Liver (tissue), 9 donors: ENCODE results near the gene REPS1. TPM values are rescaled to one million over a fixed set of nuclear protein-coding genes. Genes with fewer than 3 reads are reported as not detected.

Source experiments
- DNase-seq: peaks from one replicate; pipeline ENCODE4 v3.0.0-alpha.2; 2017; ENCODE audit warnings: low spot score
- H3K27ac ChIP-seq, 2 donors: one replicate each; pipeline ENCODE4 v1.7.0; 2013; ENCODE audit warnings: inconsistent platforms in 2 of 2, low read length in 2 of 2, control low read depth in 1 of 2, low read depth in 1 of 2, mild to moderate bottlenecking in 1 of 2
- H3K27me3 ChIP-seq, 4 donors: one replicate each; pipeline versions ENCODE4 v1.6.1 to v1.7.0; 2013; ENCODE audit warnings: low read length in 3 of 4, inconsistent platforms in 1 of 4, mild to moderate bottlenecking in 1 of 4, moderate library complexity in 1 of 4; ENCODE audit not compliant: control insufficient read depth in 4 of 4, insufficient read depth in 4 of 4
- H3K36me3 ChIP-seq, 4 donors: one replicate each; pipeline versions ENCODE4 v1.6.1 to v1.7.0; 2013; ENCODE audit warnings: low read length in 3 of 4, mild to moderate bottlenecking in 3 of 4, low read depth in 1 of 4, moderate library complexity in 1 of 4; ENCODE audit not compliant: control insufficient read depth in 4 of 4, insufficient read depth in 3 of 4
- H3K4me1 ChIP-seq, 4 donors: one replicate each; pipeline versions ENCODE4 v1.6.1 to v1.7.0; 2013; ENCODE audit warnings: low read length in 3 of 4, mild to moderate bottlenecking in 3 of 4, moderate library complexity in 1 of 4; ENCODE audit not compliant: control insufficient read depth in 4 of 4, insufficient read depth in 4 of 4
- H3K4me3 ChIP-seq, 3 donors: one replicate each; pipeline versions ENCODE4 v1.6.1 to v1.7.0; 2013; ENCODE audit warnings: low read length in 3 of 3, control low read depth in 1 of 3, low read depth in 1 of 3, mild to moderate bottlenecking in 1 of 3
- H3K9ac ChIP-seq, 2 donors: one replicate each; pipeline ENCODE4 v1.7.0; 2013; ENCODE audit warnings: low read length in 2 of 2, mild to moderate bottlenecking in 2 of 2, moderate library complexity in 2 of 2, control low read depth in 1 of 2, low read depth in 1 of 2
- H3K9me3 ChIP-seq, 4 donors: one replicate each; pipeline versions ENCODE4 v1.6.1 to v1.7.0; 2013; ENCODE audit warnings: low read length in 3 of 4; ENCODE audit not compliant: control insufficient read depth in 4 of 4
- ATF3 ChIP-seq: IDR thresholded peaks from 2 replicates; pipeline ENCODE4 v1.6.1; 2016; ENCODE audit warnings: antibody characterized with exemption
- FOXA1 ChIP-seq: IDR thresholded peaks from 2 replicates; pipeline ENCODE4 v1.6.1; 2016; ENCODE audit warnings: antibody characterized with exemption
- FOXA2 ChIP-seq: IDR thresholded peaks from 2 replicates; pipeline ENCODE4 v1.6.1; 2016; ENCODE audit warnings: antibody characterized with exemption
- GABPA ChIP-seq, 2 donors: IDR thresholded peaks in 1 of 2; conservative IDR thresholded peaks in 1 of 2; 2 replicates each; pipeline ENCODE4 v1.6.1; 2016; ENCODE audit warnings: antibody characterized with exemption in 2 of 2, mild to moderate bottlenecking in 1 of 2, moderate library complexity in 1 of 2
- HNF4A ChIP-seq, 2 donors: conservative IDR thresholded peaks; 2 replicates each; pipeline ENCODE4 v1.6.1; 2016; ENCODE audit warnings: antibody characterized with exemption in 2 of 2, mild to moderate bottlenecking in 2 of 2
- JUND ChIP-seq, 2 donors: IDR thresholded peaks; 2 replicates each; pipeline ENCODE4 v1.6.1; 2016; ENCODE audit warnings: antibody characterized with exemption in 2 of 2
- RAD21 ChIP-seq, 2 donors: IDR thresholded peaks; 2 replicates each; pipeline ENCODE4 v1.6.1; 2016; ENCODE audit warnings: antibody characterized with exemption in 2 of 2, mild to moderate bottlenecking in 2 of 2
- REST ChIP-seq: IDR thresholded peaks from 2 replicates; pipeline ENCODE4 v1.6.1; 2016; ENCODE audit warnings: antibody characterized with exemption, mild to moderate bottlenecking
- RXRA ChIP-seq, 2 donors: IDR thresholded peaks; 2 replicates each; pipeline ENCODE4 v1.6.1; 2017 to 2018; ENCODE audit warnings: antibody characterized with exemption in 2 of 2, mild to moderate bottlenecking in 1 of 2
- SP1 ChIP-seq: IDR thresholded peaks from 2 replicates; pipeline ENCODE4 v1.6.1; 2018; ENCODE audit warnings: antibody characterized with exemption, mild to moderate bottlenecking
- YY1 ChIP-seq: IDR thresholded peaks from 2 replicates; pipeline ENCODE4 v1.6.1; 2016; ENCODE audit warnings: antibody characterized with exemption, mild to moderate bottlenecking
- WGBS: extraction: QIAGEN DNeasy Blood & Tissue Kit; methylation state at CpG from one replicate; pipeline ENCODE4 v1.1.7; 2013; 5-methylcytosine and 5-hydroxymethylcytosine counted together
- polyA plus RNA-seq, 2 donors: library from polyadenylated mRNA; stranded (reverse) in 1 of 2; unstranded in 1 of 2; fragments of 200-250 nt in 1 of 2; fragments of >200 nt in 1 of 2; fragmentation: Nextera tagmentation in 1 of 2; extraction: Ambion mirVana in 1 of 2; gene quantifications; one replicate each; pipeline versions ENCODE4 v1.2.1 to v1.2.3, GENCODE V29; 2013 to 2015
- total RNA-seq, 2 donors: library from RNA; depleted of rRNA; stranded (reverse); fragments of >200 nt; gene quantifications; one replicate each; pipeline ENCODE4 v1.2.3, GENCODE V29; 2014
- TF ChIP-seq, protein P1 (sequence below): IDR thresholded peaks from 2 replicates; pipeline ENCODE4 v1.6.1; 2016; ENCODE audit warnings: antibody characterized with exemption
- TF ChIP-seq, protein P2 (sequence below): IDR thresholded peaks from 2 replicates; pipeline ENCODE4 v1.6.1; 2016; ENCODE audit warnings: antibody characterized with exemption
- donor health status: healthy.
- donor health status: healthy.
- donor health status: healthy.
- donor health status: healthy.
- donor health status: healthy.

Gene REPS1
- total and polyA plus RNA-seq, 4 donors = 12.3 to 46.4 (median 21.1) TPM

- peak overlapping the region in 1 of 2 donors; percentile 84 for H3K9ac ChIP-seq
- H3K4me1 ChIP-seq = peaks cover 17 to 67% (median 56%) of the 10 kb centered on the region in 4 donors
- DNase-seq = no peak
Observed at GRCh38 chr6:138989098-138989983, 1.3 kb upstream of the REPS1 start.

DNA sequence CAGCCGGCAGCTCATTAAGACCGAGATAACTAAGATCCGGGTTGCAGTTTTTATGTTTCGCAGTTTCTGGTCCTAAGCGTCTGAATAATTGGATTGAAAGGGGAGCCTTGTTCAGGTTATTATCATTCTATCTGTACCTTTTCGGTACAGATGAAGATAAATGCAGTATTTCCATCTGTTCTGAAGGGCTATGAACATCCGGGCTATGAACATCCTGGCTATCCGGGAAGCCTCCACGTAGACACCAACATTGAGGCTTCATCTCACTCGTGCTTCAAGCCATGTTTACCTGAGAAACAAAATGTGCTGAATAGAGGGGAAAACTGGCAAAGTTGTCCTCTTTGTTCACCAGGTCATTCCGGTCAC is 399 bp upstream of the REPS1 start:
- peaks cover 11 to 61% (median 53%) of the 10 kb centered on the region in 4 donors for H3K4me1 ChIP-seq
- WGBS = 3% methylated on average over 11 of the region's 11 CpGs
- peak overlapping the region; percentile 83 to 84 for H3K9ac ChIP-seq
- H3K27me3 ChIP-seq = no peaks in the 10 kb centered on the region
- peak overlapping the region; percentile 21 to 98 (median 76) for H3K4me3 ChIP-seq
- H3K27ac ChIP-seq = peak overlapping the region; percentile 87 to 91
- TF ChIP-seq JUND (IDR thresholded peaks at IDR 0.05) = no peak
- no peak for TF ChIP-seq REST
- TF ChIP-seq SP1 = peak; percentile 35
- TF ChIP-seq RXRA (IDR thresholded peaks at IDR 0.05) = peak in 1 of 2 donors; percentile 31
- TF ChIP-seq GABPA (IDR thresholded peaks at IDR 0.05 in 1 of 2, conservative IDR thresholded peaks at IDR 0.05 in 1 of 2) = peak in 1 of 2 donors; percentile 2
- TF ChIP-seq FOXA2 = peak; percentile 9
- TF ChIP-seq HNF4A (conservative IDR thresholded peaks at IDR 0.05) = peak in 1 of 2 donors; percentile 7
- no peaks in the 10 kb centered on the region for H3K9me3 ChIP-seq
- no peak for DNase-seq
- H3K36me3 ChIP-seq = no peaks in the 10 kb centered on the region

More at GRCh38 chr6:138989098-138989983, 1.3 kb upstream of the REPS1 start:
- peak; percentile 74 for TF ChIP-seq FOXA1
- TF ChIP-seq FOXA2 = peak; percentile 86
- no peak for TF ChIP-seq GABPA (IDR thresholded peaks at IDR 0.05 in 1 of 2, conservative IDR thresholded peaks at IDR 0.05 in 1 of 2)
- TF ChIP-seq, protein P1, sequence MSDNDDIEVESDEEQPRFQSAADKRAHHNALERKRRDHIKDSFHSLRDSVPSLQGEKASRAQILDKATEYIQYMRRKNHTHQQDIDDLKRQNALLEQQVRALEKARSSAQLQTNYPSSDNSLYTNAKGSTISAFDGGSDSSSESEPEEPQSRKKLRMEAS = peak; percentile 27
- no peaks in the 10 kb centered on the region for H3K36me3 ChIP-seq
- no peak overlapping the region for H3K4me3 ChIP-seq
- 72% methylated on average over 5 of the region's 5 CpGs for WGBS
- no peaks in the 10 kb centered on the region for H3K9me3 ChIP-seq
- H3K27ac ChIP-seq = peak overlapping the region in 1 of 2 donors; percentile 91
- no peaks in the 10 kb centered on the region for H3K27me3 ChIP-seq

GRCh38 chr6:138987080-138987642 is 892 bp downstream of the REPS1 start:
- DNase-seq = peak; percentile 38
- no peaks in the 10 kb centered on the region for H3K9me3 ChIP-seq
- H3K27ac ChIP-seq = peak overlapping the region; percentile 68 to 87
- no peaks in the 10 kb centered on the region for H3K27me3 ChIP-seq
- H3K4me3 ChIP-seq = peak overlapping the region; percentile 76 to 98 (median 85)
- WGBS = under 1% methylated on average over 35 of the region's 35 CpGs
- peak overlapping the region; percentile 74 to 83 for H3K9ac ChIP-seq
- H3K36me3 ChIP-seq = no peaks in the 10 kb centered on the region
- peaks cover 2 to 51% (median 43%) of the 10 kb centered on the region in 4 donors for H3K4me1 ChIP-seq
- TF ChIP-seq REST (no peak), RXRA (IDR thresholded peaks at IDR 0.05) (no peak), ATF3 (no peak), JUND (IDR thresholded peaks at IDR 0.05) (no peak), FOXA2 (no peak), RAD21 (IDR thresholded peaks at IDR 0.05) (no peak), FOXA1 (no peak), SP1 (no peak), YY1 (no peak), GABPA (IDR thresholded peaks at IDR 0.05 in 1 of 2, conservative IDR thresholded peaks at IDR 0.05 in 1 of 2) (no peak), HNF4A (conservative IDR thresholded peaks at IDR 0.05) (no peak)
- TF ChIP-seq, protein P2, sequence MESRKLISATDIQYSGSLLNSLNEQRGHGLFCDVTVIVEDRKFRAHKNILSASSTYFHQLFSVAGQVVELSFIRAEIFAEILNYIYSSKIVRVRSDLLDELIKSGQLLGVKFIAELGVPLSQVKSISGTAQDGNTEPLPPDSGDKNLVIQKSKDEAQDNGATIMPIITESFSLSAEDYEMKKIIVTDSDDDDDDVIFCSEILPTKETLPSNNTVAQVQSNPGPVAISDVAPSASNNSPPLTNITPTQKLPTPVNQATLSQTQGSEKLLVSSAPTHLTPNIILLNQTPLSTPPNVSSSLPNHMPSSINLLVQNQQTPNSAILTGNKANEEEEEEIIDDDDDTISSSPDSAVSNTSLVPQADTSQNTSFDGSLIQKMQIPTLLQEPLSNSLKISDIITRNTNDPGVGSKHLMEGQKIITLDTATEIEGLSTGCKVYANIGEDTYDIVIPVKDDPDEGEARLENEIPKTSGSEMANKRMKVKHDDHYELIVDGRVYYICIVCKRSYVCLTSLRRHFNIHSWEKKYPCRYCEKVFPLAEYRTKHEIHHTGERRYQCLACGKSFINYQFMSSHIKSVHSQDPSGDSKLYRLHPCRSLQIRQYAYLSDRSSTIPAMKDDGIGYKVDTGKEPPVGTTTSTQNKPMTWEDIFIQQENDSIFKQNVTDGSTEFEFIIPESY = no peak
- TF ChIP-seq, protein P1 = no peak
